Activated T-helper 1 cell treated with Interleukin-2 at 50 U/mL for 16 hours (primary cell): ENCODE results near the gene PLOD3.
"Not testable (repeated sequence)": the region's sequence is repeated elsewhere in the genome, so short reads cannot be mapped to it uniquely, and the experiment has no call there.

ENCODE experiments used
- DNase-seq: peaks from one replicate; pipeline ENCODE4 v3.0.0-alpha.2; 2020; ENCODE audit warnings: low read depth

The PLOD3 gene

DNA sequence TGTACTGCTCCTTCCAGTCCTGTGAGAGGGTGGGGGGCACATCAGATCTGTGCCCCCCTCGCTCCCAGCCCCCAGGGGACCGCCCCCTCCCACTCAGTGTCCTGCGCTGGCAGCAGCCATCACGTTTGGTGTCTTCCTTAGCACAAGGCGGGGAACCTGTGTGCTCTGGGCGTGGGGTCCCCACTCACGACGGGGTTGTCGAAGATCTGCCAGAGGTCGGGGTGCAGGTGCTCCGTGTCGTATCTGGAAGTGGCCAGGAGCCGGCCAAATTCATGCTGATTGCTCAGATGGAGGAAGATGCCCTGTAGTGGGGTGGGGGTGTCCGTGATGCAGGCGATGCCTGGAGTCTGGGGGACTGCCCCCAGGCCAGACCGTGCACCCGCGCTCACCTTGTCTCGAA is 7.2 kb downstream of the PLOD3 start:
- no peak for DNase-seq

DNA sequence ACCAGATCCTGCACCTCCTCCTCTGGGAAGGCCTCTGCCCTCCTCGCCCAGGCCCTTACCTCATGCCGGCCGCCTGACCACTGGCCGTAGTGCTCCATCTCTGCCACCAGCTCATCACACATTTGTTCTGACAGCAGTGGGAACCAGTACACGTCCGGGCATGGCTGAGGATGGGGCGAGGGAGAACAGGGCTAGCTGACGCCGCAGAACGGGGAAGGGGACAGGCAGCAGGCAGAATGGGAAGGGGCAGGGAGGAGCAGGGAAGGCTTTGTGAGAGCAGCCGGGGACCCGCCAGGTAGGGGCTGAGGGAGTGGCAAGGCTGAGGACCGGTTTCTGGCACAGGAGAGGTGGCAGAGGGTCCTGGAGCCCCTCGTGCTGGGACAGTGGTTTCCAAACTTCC is 8.6 kb downstream of the PLOD3 start:
- DNase-seq, result no peak

DNA sequence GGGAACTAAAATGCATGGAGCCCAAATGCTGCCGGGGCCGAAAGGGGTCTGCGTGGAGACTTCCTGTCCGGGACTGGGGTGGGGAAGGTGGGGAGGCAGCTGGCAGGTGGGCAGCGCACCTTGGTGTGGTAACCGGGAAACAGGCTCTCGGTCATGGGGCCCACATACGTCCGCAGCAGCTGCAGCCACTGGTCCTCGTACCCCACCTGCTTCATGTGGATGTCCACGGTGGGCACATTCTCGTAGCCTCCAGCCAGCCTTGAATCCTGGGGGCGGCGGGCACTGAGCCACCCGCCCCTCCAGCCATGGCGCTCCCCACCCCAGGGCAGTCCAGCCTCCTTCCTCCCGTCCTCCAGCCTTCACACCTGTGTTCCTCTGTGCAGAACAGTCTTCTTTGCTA is 9.9 kb downstream of the PLOD3 start:
- DNase-seq, result no peak

DNA sequence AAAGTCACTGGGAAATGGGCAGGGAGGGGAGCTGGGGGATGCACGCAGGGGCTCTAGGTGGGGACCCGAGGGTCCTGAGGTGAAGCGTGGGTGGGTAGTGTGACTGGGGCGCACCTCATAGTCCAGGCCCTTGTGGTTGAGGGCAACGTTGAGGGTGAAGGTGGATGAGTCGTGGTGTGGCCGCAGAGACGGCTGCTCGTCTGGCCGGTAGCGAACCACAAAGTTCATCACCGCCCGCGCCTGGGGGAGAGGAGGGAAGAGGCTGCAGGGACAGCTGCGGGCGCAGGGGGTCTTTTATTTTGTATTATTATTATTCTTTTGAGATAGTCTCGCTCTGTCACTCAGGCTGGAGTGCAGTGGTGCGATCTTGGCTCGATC is 10.7 kb downstream of the PLOD3 start:
- DNase-seq, result no peak

DNA sequence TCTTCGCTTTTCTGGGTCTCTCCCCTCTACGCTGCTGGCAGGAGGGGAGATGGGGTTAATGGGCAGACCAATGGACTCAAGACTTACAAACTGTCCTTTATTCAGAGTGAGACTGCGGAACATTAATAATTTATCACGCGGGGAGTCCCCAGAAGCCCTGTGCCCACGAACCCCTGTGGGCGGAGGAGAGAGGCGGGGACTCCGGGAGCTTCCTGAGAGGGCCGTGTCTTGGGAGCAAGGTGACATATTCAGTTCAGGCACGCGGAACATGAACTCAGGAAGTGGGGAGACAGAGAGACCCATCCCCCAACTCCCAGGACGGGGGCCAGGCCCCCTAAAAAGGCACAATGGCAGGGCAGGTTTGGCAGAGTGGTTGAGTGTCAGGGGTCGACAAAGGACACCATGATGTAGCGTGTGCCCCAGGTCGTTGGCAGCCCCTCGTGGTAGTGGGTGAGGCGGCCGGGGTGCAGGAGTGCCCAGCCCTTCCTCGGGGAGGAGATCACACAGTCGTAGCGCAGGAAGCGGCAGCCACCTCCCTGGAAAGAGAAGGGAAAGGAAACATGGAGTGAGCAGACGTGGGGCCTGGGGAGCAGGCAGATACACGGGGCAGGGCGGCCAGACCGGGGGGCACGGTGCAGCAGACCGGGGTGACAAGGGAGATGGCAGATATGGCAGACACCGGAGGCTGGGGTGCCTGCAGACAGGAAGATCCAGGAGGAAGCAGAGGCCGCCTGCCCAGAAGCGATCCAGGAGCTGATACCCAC is 11.3 kb downstream of the PLOD3 start:
- DNase-seq, result no peak

DNA sequence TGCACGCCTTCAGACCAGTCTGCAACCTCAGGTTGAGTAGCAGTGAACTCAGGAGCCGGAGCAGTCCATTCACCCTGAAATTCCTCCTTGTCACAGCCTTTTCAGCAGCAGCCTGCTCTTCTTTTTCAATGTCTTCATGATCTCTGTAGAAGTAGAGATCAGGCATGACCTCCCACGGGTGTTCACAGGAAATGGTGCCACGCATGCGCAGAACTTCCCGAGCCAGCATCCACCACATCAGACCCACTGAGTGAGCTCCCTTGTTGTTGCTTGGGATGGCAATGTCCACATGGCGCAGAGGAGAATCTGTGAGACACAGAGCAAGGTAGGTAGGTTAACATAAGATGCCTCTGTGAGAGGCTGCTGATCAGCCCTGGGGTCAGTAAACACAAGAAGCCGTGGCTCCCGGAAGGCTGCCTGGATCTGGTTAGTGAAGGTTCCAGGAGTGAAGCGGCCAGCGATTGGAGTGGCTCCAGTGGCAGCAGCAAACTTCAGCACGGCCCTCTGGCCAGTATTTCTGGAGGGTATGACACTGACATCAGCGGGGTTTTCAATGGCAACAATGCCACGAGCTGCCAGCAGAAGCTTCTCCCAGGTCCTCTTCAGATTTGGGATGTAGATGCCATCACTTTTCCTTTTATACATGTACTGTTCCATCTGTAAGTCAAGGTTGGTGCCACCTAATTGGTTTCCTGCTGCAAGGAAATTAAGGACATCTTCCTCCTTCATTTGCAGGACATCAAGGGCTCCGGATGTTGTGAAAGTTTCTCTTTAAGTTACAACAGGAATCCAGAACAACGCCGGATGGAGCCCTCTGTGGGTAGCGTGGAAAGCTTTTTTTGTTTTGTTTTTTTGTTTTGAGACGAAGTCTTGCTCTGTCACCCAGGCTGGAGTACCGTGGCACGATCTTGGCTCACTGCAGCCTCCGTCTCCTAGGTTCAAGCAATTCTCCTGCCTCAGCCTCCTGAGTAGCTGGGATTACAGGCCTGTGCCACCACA is 13.3 kb downstream of the PLOD3 start:
- DNase-seq, result not testable (repeated sequence)

DNA sequence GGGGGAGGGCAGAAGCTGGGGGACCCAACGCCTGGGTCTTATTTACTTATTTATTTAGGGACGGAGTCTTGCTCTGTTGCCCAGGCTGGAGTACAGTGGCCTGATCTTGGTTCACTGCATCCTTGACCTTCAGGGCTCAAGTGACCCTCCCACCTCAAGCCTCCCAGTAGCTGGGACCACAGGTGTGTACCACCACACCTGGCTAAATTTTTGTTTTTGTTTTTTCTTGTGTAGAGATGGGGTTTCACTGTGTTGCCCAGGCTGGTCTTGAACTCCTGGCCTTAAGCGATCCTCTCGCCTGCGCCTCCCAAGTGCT is 14.8 kb downstream of the PLOD3 start:
- DNase-seq, result no peak

DNA sequence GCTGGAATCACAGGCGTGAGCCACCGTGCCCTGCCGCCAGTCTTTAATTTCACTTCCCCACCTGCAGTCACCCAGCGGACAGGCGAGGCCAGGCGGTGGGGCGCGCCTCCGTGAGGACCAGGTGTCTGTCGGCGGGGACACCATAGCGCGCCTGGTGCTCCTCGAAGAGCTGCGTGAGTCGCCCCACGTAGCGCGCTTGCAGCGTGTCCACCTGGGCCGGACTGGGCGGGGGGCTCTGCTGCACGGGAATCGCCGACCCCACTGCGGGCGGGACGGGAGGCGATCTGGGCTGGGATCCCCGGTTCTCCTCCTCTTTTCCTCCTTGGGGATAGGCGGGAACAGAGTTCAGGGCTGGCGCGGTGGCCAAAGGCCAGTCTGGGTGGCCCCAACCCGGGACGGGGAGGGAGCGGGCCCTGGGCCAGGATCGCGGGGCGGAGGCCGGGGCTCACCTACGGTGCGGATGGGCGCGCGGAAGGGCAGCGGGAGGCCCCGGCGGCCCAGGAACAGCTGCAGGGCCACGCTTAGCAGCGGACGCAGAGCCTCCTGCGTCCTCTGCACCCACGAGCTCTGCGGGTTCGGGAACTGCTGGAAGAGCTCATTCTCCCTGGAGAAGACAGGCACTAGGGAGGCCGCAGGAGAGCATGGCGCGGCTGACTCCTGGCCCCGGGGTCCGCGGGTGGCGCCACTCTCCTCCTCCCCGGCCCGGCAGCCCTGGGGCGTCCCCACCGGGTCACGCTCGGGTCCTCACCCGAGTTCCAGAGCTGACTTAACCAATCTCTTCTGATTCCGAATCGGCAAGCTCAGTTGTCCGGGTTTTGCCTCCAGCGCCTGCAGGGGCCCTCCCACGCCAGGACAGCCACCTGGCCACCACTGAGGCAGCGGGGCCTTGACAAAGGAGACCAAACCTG is 15.4 kb downstream of the PLOD3 start:
- no peak for DNase-seq

DNA sequence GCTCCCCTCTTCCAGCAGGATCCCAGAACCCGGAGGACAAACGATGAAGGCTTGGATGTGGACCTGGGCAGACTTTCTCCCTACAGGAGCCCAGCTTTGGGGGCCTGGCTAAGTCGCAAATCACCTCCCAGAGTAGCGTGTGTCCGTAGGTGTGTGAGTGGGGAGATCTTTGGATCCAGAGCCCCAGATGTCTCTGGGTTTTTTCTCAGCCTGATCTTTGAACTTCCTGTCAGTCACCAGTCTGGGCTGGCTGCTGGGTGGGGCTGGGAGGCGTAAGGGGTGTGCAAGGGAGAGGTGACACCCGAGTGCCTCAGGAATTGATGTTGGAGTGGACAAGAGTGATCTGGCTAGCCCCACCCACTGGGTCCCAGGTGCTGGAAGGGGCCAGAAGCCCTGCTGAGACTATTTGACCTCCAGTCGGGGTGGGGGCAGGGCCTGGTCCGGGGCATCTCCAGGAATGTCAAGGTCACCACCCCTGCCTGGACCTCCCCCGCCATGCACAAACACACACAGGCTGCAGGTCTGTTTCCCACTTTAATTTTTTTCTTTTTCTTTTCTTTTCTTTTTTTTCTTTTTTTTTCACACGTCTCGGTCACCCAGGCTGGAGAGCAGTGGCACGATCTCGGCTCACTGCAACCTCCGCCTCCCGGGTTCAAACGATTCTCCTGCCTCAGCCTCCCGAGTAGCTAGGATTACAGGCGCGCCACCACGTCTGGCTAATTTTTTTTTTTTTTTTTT is 16.4 kb downstream of the PLOD3 start, which contains the start of gene MOGAT3:
TSS of gene MOGAT3 (minus strand) at position 175 of the 738 bp plus-strand sequence. CDS start 182 bp downstream, outside the sequence.
- DNase-seq, result no peak

DNA sequence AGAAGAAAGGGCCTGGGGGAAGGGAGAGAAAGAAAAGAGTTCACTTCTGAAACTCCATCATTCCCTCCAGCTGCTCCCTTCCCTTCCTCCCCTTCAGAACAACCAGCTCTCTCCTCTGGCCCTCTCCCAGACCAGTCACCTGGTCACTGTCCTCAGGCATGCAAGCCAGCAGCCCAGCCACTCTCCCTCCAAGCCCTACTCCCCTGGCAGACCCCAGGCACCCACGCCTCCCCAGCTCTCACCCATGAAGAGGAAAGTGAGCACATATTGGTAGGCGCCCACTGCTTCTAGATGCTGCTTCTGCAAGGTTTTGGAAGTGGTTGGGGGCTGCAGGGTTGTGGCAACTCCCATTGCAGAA is 16.9 kb downstream of the PLOD3 start:
- no peak for DNase-seq

DNA sequence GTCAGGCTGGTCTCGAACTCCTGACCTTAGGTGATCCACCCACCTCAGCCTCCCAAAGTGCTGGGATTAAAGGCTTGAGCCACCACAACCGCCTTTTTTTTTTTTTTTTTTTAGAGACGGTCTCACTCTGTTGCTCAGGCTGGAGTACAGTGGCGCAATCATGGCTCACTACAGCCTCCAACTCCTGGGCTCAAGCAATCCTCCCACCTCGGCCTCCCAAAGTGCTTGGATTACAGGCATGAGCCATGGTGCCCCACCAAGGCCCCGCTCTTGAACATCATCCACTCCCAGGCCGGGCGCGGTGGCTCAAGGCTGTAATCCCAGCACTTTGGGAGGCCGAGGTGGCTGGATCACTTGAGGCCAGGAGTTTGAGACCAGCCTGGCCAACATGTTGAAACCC is 17.9 kb downstream of the PLOD3 start:
- DNase-seq, result not testable (repeated sequence)

DNA sequence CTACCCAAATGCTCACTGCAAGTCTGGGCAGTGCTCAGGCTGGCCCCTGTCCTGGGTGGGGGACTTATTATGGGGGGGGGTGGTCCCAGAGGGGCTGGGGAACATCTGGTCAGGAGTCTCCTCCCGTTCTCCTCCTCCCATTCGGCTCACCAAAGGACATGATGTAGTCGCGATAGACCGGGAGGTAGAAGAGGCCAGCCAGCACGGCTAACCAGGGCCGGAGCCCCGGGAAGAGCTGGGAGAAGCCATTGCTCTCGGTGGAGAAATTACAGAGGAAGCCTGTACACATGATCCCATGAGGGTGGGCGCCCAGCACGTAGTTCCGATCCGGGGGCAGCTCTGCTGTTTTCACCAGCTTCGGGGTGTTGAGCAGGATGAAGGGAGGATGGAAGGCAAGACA is 18.9 kb downstream of the PLOD3 start:
- DNase-seq, result no peak

DNA sequence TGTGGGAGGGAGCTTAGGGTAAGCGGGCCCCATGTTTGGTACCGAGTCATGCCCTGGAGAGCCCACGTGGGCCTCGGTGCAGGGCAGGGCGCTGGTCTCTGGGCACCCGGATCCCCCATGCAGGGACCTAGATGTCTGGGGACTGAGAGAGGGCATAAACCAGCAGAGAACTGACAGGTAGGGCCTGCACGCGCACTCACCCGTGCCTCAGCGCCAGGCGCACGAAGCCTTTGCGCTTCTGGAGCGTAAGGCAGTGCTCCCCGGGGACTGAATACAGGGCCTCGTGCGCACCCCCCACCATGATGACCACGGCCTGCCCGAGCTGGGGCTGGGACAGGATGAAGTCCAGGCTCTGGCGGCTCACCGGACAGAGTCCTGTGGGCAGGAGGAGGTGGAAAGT is 19.4 kb downstream of the PLOD3 start:
- no peak for DNase-seq

DNA sequence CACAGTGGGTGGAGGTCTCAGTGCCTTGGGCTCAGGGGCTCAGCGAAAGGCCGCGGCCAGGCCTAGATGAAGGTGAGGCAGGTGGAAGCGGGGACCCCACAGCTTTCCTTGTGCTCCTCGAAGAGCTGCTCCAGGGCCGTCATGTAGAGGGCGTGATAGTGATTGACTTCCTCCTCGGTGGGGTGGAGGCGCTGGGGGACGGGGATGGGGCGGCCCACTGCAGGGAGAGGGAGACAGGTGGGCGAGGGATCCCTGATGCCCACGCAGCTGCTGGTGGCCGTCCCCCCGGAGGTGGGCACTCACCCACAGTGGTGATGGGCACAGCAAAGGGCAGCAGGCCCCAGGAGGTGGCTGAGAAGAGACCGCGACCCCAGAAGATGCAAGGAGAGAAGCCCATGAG is 21.5 kb downstream of the PLOD3 start:
- no peak for DNase-seq

DNA sequence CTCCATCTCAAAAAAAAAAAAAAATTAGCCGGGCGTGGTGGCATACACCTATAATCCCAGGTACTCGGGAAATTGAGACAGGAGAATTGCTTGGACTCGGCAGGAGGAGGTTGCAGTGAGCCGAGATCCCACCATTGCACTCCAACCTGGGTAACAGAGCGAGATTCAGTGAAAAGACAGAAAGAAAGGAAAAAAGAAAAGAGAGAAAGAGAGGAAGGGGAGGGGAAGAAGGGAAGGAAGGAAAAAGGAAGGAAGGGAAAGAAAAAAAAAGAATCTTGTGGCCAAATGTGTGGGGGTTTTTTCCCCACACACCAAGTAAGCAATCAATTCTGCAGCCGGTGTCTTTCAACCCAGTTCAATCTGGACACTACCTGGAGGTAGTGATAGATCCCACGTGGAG is 28.3 kb downstream of the PLOD3 start:
- no peak for DNase-seq

DNA sequence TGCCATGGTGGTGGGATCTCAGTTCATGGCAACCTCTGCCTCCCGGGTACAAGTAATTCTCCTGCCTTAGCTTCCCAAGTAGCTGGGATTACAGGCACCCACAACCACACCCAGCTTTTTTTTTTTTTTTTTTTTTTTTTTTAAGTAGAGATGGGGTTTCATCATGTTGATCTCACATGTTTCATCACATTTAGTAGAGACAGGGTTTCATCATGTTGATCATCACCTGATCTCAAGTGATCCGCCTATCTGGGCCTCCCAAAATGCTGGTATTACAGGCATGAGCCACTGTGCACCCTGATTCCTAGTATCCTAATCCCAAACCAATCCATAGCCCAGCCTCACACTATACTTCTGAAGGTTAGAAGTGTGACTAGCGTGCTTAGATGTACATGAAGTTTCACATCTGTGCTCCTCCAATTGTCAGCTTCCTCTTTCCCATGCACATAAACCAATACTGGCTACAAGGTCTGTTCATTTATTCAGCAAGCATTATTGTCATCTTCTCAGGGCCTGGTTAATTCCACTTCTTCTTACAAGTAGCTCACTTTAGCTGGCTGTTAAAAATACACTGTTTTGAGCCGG is 30.4 kb downstream of the PLOD3 start:
- DNase-seq, result no peak

DNA sequence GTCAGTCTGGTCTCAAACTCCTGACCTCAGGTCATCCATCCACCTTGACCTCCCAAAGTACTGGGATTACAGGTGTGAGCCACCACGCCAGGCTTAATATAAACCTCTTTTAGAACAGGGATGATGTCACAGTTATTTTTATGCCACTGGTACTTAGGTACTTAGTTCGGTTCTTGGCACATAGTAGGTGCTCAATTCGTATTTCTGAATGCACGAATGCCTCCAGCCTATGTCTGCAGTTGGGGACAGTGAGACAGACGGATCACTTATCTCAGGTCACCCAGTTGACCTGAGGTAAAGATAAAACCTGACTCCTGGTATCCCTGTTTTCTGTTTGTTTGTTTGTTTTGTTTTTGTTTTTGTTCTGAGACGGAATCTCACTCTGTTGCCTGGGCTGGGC is 31.2 kb downstream of the PLOD3 start:
- no peak for DNase-seq

DNA sequence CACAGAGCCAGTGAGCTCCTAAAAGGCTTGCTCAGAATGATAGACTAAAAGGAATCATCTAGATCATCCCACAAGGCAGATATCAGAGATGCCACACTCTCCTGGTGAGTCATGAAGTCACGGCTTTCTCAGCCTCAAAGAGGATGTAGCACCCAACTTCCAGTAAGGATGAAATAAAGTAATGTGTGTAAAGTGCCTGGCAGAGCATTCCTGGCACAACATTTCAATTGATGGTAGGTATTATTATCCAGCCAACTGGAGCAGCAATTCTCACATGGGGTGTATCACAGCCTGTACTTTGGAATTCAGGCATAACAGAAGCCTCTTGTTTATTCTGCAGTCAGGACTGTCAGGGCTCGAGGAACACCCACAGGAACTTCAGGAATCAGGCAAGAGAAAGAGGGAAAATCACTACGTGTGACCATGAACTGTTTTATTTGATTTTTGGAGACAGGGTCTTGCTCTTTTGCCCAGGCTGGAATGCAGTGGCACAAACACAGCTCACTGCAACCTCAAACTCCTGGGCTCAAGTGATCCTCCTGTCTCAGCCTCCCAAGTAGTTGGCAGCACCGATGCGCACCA is 32.0 kb downstream of the PLOD3 start:
- DNase-seq, result no peak

DNA sequence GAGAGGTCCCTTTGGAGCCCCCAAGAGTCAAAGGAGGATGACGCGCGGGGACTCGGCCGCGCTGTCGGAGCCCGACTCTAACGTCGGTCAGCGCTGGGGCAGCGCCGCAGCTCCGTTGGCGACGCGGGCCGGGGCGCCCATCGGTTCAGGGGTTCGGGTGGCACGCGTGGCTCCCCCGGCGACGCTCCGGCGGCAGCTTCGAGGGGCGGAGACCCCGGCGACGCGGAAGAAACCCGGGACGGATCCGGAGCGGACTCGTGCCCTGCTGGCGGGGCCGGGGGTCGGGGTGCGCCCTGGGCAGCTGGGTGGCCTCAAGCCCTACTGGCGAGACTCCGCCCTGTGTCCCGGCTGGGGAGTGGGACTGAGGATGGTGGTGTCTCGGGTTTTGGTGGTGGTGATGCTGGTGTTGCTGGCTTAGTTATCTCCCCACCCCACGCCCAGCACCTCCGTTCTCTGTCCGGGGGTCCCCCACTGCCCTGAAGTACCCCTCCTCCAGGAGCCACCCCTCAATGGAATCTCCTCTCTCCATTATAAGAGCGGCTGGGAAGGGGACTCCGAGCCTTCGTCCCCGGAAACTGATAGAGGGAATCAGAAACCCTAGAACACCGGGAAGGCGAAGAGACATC is 37.1 kb downstream of the PLOD3 start, which contains the start of gene NAT16:
TSS of gene NAT16 (minus strand) at position 164 of the 626 bp plus-strand sequence. CDS start 5,486 bp downstream, outside the sequence.
- DNase-seq, result no peak

DNA sequence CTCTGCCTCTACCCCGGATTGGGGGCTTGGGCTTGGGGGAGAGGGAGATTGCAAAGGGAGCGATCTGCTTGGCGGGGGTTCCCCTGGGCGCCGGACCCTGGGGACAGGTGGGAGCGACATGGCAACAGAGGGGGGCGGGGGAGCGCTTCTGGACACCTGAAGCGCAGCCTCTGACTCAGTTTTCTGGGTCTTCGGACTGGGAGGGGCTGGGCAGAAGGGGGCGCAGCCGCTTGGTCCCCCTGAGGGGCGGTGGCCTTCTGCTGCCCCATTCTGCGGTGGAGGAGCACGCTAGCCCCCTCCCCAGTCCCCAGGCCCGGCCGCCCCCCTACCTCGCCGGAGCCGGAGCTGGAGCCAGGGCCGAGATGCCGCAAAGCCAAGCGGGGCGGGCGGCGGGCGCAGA is 37.7 kb downstream of the PLOD3 start:
- no peak for DNase-seq
